Transverse colon (tissue), 4 donors: Measurements from ENCODE around the gene NUMA1.

Source experiments
- CTCF ChIP-seq, 5 experiments: fragments of 200-600 bp in 3 of 5; fragments of 450-650 bp in 2 of 5; sonication (generic) in 3 of 5; IDR thresholded peaks; 1 replicate in 2 of 5; 2 replicates in 3 of 5; pipeline ENCODE4 v1.5.1; 2016 to 2017; ENCODE audit warnings: antibody characterized with exemption in 5 of 5, inconsistent platforms in 3 of 5, mild to moderate bottlenecking in 2 of 5, moderate library complexity in 1 of 5
- EP300 ChIP-seq: sonication (generic); formaldehyde crosslinking; IDR thresholded peaks from one replicate; pipeline ENCODE4 v1.6.1; 2017; ENCODE audit warnings: antibody characterized with exemption, low read depth
- POLR2A ChIP-seq: fragments of 450-650 bp; IDR thresholded peaks from one replicate; pipeline ENCODE4 v1.6.1; 2016; ENCODE audit warnings: antibody characterized with exemption, mild to moderate bottlenecking, moderate library complexity
- POLR2AphosphoS5 ChIP-seq, 3 donors: sonication (generic); formaldehyde crosslinking; IDR thresholded peaks; one replicate each; pipeline ENCODE4 v1.6.1; 2016; ENCODE audit warnings: antibody characterized with exemption in 3 of 3

DNA sequence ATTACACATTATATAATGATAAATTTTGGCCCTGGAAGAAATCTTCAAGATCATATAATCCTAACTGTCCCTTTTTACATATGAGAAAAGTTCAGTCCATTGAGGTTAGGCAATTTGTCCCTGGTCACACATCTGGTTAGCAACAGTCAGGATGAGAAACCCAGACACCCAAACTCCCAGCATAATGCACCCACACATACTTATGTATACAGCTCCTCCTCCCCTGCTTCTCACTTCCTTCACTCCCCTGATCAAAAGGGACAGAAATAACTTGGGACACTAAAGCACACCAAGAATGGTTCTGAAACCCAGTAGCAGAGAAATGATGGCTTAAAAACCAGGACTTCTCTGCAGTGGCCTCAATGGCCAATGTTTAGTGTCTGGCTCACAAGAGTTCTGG lies 11.1 kb downstream of the NUMA1 start:
- TF ChIP-seq CTCF (IDR thresholded peaks at IDR 0.05) (no peak), POLR2A (no peak), EP300 (no peak), POLR2AphosphoS5 (IDR thresholded peaks at IDR 0.05) (no peak)
